Body of pancreas (tissue), 4 donors: ENCODE measurements around the gene RAB40A.

Source experiments
- POLR2A ChIP-seq, 3 donors: fragments of 450-650 bp; IDR thresholded peaks; one replicate each; pipeline ENCODE4 v1.6.1; 2016; ENCODE audit warnings: antibody characterized with exemption in 3 of 3, mild to moderate bottlenecking in 2 of 3
- TF ChIP-seq, protein P1 (sequence below), 7 experiments: fragments of 450-650 bp in 4 of 7; fragments of 200-600 bp in 3 of 7; sonication (generic) in 3 of 7; IDR thresholded peaks; one replicate each; pipeline ENCODE4 v1.5.1; 2016 to 2019; ENCODE audit warnings: antibody characterized with exemption in 7 of 7

DNA sequence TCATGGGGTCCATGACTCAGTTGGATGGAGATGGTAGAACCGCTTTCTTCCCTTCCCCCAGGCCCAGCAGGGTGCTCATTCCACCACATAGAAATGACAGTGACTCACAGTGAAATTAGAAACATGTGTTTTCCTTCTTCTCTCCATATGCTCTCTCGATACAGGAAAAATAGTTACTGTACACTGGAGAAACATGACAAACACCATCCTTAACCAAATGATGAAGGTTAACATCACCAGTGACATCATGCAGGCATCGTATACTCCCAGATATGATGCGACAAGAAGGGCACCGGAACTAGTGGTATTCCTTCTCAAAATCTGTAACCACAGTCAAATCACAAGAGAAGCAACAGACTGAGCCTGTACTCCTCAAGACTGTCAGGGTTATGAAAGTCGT, 11.7 kb upstream of the RAB40A start:
- TF ChIP-seq, protein P1, sequence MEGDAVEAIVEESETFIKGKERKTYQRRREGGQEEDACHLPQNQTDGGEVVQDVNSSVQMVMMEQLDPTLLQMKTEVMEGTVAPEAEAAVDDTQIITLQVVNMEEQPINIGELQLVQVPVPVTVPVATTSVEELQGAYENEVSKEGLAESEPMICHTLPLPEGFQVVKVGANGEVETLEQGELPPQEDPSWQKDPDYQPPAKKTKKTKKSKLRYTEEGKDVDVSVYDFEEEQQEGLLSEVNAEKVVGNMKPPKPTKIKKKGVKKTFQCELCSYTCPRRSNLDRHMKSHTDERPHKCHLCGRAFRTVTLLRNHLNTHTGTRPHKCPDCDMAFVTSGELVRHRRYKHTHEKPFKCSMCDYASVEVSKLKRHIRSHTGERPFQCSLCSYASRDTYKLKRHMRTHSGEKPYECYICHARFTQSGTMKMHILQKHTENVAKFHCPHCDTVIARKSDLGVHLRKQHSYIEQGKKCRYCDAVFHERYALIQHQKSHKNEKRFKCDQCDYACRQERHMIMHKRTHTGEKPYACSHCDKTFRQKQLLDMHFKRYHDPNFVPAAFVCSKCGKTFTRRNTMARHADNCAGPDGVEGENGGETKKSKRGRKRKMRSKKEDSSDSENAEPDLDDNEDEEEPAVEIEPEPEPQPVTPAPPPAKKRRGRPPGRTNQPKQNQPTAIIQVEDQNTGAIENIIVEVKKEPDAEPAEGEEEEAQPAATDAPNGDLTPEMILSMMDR (IDR thresholded peaks at IDR 0.05) = no peak
- no peak for TF ChIP-seq POLR2A (IDR thresholded peaks at IDR 0.05)
